Gastrocnemius medialis (tissue), 4 donors: ENCODE data around the gene ZNF516.

ENCODE experiments used
- POLR2A ChIP-seq, 2 donors: fragments of 450-650 bp; IDR thresholded peaks; one replicate each; pipeline ENCODE4 v1.6.1; 2017; ENCODE audit warnings: antibody characterized with exemption in 2 of 2, mild to moderate bottlenecking in 2 of 2, moderate library complexity in 2 of 2
- TF ChIP-seq, protein P1 (sequence below), 5 experiments: fragments of 450-650 bp in 3 of 5; fragments of 200-600 bp in 2 of 5; sonication (generic) in 2 of 5; IDR thresholded peaks in 4 of 5; conservative IDR thresholded peaks in 1 of 5; 1 replicate in 4 of 5; 2 replicates in 1 of 5; pipeline ENCODE4 v1.5.1; 2016 to 2019; ENCODE audit warnings: antibody characterized with exemption in 5 of 5, mild to moderate bottlenecking in 3 of 5, moderate library complexity in 3 of 5

DNA sequence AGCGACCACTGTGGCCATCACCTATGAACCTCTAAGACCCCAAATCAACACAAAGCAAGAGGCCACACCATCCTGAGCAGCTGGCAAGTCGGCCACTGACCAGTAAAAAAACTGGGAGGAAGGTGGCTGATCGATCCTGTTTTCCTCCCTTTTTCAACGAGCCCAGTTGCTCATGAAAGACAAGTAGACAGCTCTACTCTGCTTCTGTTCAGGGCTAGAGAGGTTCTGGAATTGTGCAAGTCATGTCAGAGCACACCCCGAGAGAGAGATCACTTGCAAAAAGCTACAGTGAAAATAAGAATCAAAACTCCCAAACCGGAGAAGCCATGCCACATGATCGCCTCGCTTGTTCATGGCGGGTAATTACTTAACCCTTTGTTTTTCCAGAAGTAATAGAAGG lies 34.6 kb downstream of the ZNF516 start:
- TF ChIP-seq, protein P1, sequence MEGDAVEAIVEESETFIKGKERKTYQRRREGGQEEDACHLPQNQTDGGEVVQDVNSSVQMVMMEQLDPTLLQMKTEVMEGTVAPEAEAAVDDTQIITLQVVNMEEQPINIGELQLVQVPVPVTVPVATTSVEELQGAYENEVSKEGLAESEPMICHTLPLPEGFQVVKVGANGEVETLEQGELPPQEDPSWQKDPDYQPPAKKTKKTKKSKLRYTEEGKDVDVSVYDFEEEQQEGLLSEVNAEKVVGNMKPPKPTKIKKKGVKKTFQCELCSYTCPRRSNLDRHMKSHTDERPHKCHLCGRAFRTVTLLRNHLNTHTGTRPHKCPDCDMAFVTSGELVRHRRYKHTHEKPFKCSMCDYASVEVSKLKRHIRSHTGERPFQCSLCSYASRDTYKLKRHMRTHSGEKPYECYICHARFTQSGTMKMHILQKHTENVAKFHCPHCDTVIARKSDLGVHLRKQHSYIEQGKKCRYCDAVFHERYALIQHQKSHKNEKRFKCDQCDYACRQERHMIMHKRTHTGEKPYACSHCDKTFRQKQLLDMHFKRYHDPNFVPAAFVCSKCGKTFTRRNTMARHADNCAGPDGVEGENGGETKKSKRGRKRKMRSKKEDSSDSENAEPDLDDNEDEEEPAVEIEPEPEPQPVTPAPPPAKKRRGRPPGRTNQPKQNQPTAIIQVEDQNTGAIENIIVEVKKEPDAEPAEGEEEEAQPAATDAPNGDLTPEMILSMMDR (IDR thresholded peaks at IDR 0.05 in 4 of 5, conservative IDR thresholded peaks at IDR 0.05 in 1 of 5): no peak
- no peak for TF ChIP-seq POLR2A (IDR thresholded peaks at IDR 0.05)
